HG03520 (cell line): ENCODE data around the gene FBRSL1.

Source experiments
- ATAC-seq: cut with Tn5 transposase; IDR thresholded peaks from one replicate; pipeline ENCODE4 v1.9.1; 2021; ENCODE audit warnings: mild to moderate bottlenecking, moderate library complexity; ENCODE audit not compliant: unreplicated experiment

Gene FBRSL1

GRCh38 chr12:132495629-132496357 lies 5.8 kb downstream of the FBRSL1 start:
- ATAC-seq, result no peak

GRCh38 chr12:132496358-132496669 lies 6.4 kb downstream of the FBRSL1 start:
- ATAC-seq, result no peak

- no peak for ATAC-seq
Measured at GRCh38 chr12:132496710-132497109, 6.8 kb downstream of the FBRSL1 start.

- no peak for ATAC-seq
Measured at GRCh38 chr12:132497514-132498405, 7.8 kb downstream of the FBRSL1 start.

- ATAC-seq, result no peak
Measured at GRCh38 chr12:132498931-132499330, 9.0 kb downstream of the FBRSL1 start.

GRCh38 chr12:132500142-132500855 lies 10.3 kb downstream of the FBRSL1 start:
- ATAC-seq, result no peak

GRCh38 chr12:132500856-132501180 lies 10.9 kb downstream of the FBRSL1 start:
- ATAC-seq, result no peak

- no peak for ATAC-seq
Measured at GRCh38 chr12:132501204-132501940, 11.4 kb downstream of the FBRSL1 start.

GRCh38 chr12:132502149-132502881 lies 12.4 kb downstream of the FBRSL1 start:
- no peak for ATAC-seq

- no peak for ATAC-seq
Measured at GRCh38 chr12:132502882-132503193, 12.9 kb downstream of the FBRSL1 start.

- no peak for ATAC-seq
Measured at GRCh38 chr12:132503618-132504204, 13.8 kb downstream of the FBRSL1 start.

- ATAC-seq, result no peak
Measured at GRCh38 chr12:132505105-132505851, 15.3 kb downstream of the FBRSL1 start.

GRCh38 chr12:132505852-132506219 lies 15.9 kb downstream of the FBRSL1 start:
- no peak for ATAC-seq

- peak; percentile 47 for ATAC-seq
Measured at GRCh38 chr12:132506328-132507160, 16.6 kb downstream of the FBRSL1 start.

GRCh38 chr12:132507161-132507538 lies 17.2 kb downstream of the FBRSL1 start:
- ATAC-seq, result no peak

GRCh38 chr12:132507656-132508490 lies 17.9 kb downstream of the FBRSL1 start:
- ATAC-seq, result no peak

- ATAC-seq, result no peak
Measured at GRCh38 chr12:132508491-132508740, 18.5 kb downstream of the FBRSL1 start.
